Testis (tissue), 2 donors: ENCODE measurements around the gene GABPA.

Experiments used
- CTCF ChIP-seq, 3 experiments: fragments of 450-650 bp in 2 of 3; fragments of 200-600 bp in 1 of 3; sonication (generic) in 1 of 3; IDR thresholded peaks; one replicate each; pipeline ENCODE4 v1.5.1; 2016 to 2019; ENCODE audit warnings: antibody characterized with exemption in 3 of 3, mild to moderate bottlenecking in 2 of 3, moderate library complexity in 1 of 3
- POLR2A ChIP-seq: fragments of 450-650 bp; IDR thresholded peaks from one replicate; pipeline ENCODE4 v1.6.1; 2017; ENCODE audit warnings: antibody characterized with exemption, mild to moderate bottlenecking, moderate library complexity

GRCh38 chr21:25760677-25761076 is 25.9 kb downstream of the GABPA start:
- no peak for TF ChIP-seq CTCF (IDR thresholded peaks at IDR 0.05)
- TF ChIP-seq POLR2A: no peak
